Stimulated activated CD8-positive, alpha-beta memory T cell treated with anti-CD3 and anti-CD28 coated beads, Interleukin-7, amount 100 ng/mL, for 48 hours (primary cell): Measurements from ENCODE around the gene MANSC1.
A peak's percentile ranks its signal among the peaks of the same experiment; 100 is the strongest.
"Not testable (repeated sequence)": the region's sequence is repeated elsewhere in the genome, so short reads cannot be mapped to it uniquely, and the experiment has no call there.

Experiments
- DNase-seq, 2 donors: peaks; one replicate each; pipeline ENCODE4 v3.0.0-alpha.2; 2020; ENCODE audit warnings: low read depth in 1 of 2; ENCODE audit errors: extremely low read depth in 1 of 2

MANSC1 gene

GRCh38 chr12:12365931-12366431 lies 15.9 kb upstream of the MANSC1 start:
- no peak for DNase-seq

DNA sequence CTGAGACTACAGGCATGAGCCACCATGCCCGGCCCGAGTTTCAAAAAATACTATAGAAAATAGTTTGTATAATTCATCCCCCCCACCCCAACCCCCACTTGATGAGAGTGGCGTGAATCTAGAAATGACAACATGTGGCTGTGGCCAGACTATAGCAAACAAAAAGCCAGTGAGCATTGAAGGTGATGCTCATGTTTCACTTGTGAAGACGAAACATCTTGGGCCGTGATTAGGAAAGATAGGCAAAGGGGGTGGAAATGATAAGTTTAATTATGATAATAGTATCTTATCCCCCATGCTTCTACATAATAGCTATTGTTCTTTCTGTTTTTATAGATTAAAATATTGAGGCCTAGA lies 15.4 kb upstream of the MANSC1 start:
- no peak for DNase-seq

DNA sequence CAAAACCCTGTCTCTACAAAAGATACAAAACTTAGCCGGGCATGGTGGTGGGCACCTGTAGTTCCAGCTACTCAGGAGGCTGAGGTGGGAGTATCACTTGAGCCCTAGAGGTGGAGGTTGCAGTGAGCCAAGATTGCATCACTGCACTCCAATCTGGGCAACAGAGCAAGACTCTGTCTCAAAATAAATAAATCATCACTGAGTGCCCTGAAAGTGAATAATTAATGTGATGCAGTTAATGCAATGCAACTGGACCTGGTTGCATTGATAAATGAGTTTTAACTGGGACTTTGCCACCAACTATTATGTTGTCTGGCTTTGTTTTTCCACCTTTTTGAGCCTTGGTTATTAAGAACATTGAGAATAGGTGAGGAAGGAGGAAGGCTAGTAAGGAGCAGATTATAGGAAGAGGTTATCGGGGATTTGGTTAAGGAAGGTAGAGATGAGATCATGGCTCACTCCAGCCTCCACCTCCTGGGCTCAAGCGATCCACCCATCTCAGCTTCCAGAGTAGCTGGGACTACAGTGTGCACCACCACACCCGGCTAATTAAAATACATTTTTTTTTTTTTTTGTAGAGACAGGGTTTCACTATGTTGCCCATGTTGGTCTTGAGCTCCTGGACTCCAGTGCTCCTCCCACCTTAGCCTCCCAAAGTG lies 14.9 kb upstream of the MANSC1 start:
- no peak for DNase-seq

DNA sequence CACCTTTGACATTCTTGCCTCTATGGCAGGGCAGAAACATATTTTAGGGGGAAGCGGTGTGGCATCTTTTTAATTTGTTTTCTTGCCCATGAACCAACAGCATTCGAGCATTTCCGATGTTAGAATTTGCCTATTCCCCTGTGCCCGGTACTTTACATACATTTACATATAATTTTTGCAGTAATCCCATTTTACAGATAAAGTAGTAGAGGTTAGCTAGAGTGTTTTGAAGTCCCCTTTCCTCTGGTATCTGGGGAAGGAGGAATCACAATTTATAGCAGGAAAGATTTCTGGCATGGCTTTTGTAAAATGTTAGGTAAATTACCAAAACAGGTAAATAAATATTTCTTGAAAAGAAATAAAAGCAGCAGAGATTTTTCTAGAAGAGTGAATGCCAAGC lies 8.5 kb upstream of the MANSC1 start:
- DNase-seq = no peak

- DNase-seq = no peak
These were observed 7.8 kb upstream of the MANSC1 start for GRCh38 chr12:12357719-12358461.

DNA sequence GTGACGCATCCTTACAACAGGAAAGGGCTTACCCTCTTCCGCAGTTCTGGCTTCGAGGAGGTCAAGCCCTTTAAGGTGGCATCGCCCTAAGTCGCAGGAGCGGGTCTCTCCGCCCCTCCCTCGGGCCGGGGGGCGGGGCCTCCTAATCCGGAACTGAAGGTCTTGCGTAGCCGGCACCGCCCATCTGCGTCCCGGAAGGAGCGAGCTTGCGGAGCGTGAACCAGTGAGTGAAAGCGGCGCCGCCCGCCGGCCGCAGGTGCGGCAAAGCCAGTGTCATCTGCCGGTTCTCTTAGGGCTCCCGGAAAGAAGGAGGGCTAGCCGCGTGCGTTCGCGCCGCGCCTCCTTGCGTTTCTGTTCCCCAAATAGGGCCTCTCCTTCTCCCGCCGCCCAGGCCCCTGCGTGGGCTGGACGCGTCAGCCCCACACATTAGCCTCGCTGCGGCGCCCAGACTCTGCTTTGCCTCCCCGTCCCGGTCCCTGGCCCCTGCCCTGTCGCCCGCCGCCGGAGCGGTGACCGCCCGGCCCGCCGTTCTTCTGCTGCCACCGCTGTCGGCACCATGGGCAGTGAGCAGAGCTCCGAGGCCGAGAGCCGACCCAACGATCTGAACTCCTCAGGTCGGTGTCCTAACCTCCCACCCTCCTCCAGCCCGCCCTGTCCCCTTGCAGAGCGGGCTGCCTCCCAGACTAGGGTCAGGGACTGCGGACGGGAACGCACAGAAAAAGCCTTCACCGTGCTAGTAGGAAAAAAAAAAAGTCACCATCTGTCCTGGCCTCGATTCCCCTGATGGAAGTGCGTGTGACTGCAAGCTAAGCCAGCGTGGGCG lies 7.1 kb upstream of the MANSC1 start, which contains the start of gene BORCS5:
BORCS5 (plus strand) TSS at position 183 of the 823 bp plus-strand sequence; CDS start at position 557, 374 bp downstream.
- DNase-seq = peak; percentile 97

GRCh38 chr12:12356467-12356895 lies 6.4 kb upstream of the MANSC1 start:
- no peak for DNase-seq

DNA sequence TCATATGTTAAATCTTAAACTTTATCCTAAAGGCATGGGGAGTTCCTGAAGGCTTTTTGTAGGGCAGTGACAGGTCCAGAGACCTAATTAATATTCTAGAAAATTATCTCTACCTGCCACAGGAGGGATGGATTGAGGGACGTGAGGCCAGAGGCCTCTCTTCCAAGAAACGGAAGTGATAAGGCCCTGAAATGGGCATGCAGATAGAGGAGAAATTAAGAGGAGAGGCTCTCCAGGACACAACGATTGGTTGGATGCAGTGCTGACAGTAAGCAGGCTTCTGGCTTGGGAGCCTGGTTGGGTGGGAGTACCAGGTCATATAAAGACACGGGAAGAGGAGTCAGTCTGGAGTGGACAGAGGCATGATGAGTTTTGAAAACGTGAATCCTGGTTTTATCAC lies 3.8 kb upstream of the MANSC1 start:
- no peak for DNase-seq

DNA sequence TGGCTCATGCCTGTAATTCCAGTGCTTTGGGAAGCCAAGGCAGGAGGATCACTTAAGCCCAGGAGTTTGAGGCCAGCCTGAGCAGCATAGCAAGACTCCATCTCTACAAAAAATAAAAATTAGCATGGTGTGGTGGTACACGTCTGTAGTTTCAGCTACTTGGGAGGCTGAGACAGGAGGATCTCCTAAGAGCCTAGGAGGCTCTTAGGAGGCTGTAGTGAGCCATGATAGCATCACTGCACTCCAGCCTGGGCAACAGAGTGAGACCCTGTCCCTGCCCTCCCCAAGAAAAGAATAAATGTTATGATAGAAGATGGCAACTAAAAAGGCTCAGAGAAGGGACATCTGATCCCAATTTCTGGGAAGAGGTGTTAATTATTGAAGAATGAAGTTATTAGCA lies 3.2 kb upstream of the MANSC1 start:
- no peak for DNase-seq

GRCh38 chr12:12351468-12352185 lies 1.6 kb upstream of the MANSC1 start:
- not testable (repeated sequence) for DNase-seq

DNA sequence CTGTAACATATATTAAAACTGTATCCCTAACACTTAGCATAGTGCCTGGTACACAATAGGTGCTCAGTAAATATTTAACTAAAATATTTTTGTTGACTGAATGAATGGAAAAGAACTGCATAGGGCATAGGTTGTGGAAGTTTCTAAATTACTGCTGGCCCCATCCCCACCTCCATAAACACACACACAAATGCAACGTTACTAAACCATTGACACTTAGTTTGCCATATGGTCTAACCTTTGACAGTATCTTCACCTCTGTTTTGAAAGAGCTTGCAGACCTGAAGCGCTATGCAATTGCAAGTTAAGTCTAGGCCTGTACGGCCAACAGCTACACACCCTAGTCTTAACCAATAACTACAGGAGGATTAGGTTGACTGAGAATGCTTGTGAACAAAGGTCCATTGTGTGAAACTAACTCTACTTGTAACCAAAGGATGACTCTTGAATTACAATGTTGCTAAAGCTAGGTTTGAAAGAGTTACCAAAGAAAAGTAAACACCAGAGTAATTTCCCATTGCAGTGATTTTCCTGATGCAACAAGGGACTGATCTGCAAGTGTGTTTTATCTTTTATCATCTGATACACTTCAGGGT lies 924 bp upstream of the MANSC1 start:
- no peak for DNase-seq

GRCh38 chr12:12338527-12339168 lies 11.4 kb downstream of the MANSC1 start:
- no peak for DNase-seq

- DNase-seq = no peak
These were observed 13.5 kb downstream of the MANSC1 start for GRCh38 chr12:12336511-12336910.

GRCh38 chr12:12336049-12336411 lies 14.0 kb downstream of the MANSC1 start:
- DNase-seq = no peak

GRCh38 chr12:12334367-12335040 lies 15.5 kb downstream of the MANSC1 start:
- peak in 1 of 2 donors; percentile 37 for DNase-seq

- DNase-seq = no peak
These were observed 16.4 kb downstream of the MANSC1 start for GRCh38 chr12:12333407-12334366.

DNA sequence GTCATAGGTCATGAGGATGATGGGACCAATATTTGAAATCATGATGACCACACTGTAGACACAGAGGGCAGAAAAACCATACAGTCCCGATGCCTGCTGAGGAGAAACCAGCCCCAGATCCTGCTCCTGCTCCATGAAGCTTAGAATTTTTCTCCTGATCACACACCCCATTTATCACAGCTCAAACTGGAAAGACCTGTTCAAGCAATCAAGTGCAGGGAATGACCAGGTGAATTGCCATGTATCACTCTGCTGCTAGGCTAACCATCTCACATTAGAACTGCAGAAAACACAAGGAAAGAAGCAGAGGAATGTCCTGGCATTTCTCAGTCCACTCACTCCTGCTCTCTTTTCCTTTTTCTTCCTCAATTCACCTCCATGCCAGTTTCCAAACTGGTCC lies 18.1 kb downstream of the MANSC1 start:
- no peak for DNase-seq

- DNase-seq = no peak
These were observed 18.7 kb downstream of the MANSC1 start for GRCh38 chr12:12331244-12331771.
